Activated CD4-positive, alpha-beta T cell treated with anti-CD3 and anti-CD28 coated beads, Interleukin-2, amount 10 ng/mL, durations not matched to agents 24 days and 14 days (primary cell): Measurements from ENCODE around the gene TBC1D8. TPM values are rescaled to one million over a fixed set of nuclear protein-coding genes. Genes with fewer than 3 reads are reported as not detected.
A peak's percentile ranks its signal among the peaks of the same experiment; 100 is the strongest.

Source experiments
- DNase-seq: peaks from one replicate; pipeline ENCODE4 v3.0.0; 2022
- H3K27ac Mint-ChIP-seq: one replicate; pipeline ENCODE4 v1.8.0; 2022; ENCODE audit warnings: mild to moderate bottlenecking, mixed read lengths
- H3K27me3 Mint-ChIP-seq: one replicate; pipeline ENCODE4 v1.8.0; 2022; ENCODE audit warnings: mixed read lengths
- H3K36me3 Mint-ChIP-seq: one replicate; pipeline ENCODE4 v1.8.0; 2022; ENCODE audit warnings: low read depth, mild to moderate bottlenecking, mixed read lengths
- H3K4me1 Mint-ChIP-seq: one replicate; pipeline ENCODE4 v1.8.0; 2021; ENCODE audit warnings: mixed read lengths
- H3K4me3 Mint-ChIP-seq: one replicate; pipeline ENCODE4 v1.8.0; 2022; ENCODE audit warnings: mild to moderate bottlenecking, moderate library complexity, mixed read lengths
- H3K9me3 Mint-ChIP-seq: one replicate; pipeline ENCODE4 v1.8.0; 2021; ENCODE audit warnings: mixed read lengths
- intact Hi-C: fragments of 100-400 bp; cut with micrococcal nuclease; formaldehyde crosslinking; loops from one replicate; pipeline ENCODE4 v1.15.1; 2023
- total RNA-seq: library from RNA; stranded (reverse); gene quantifications from 2 replicates; pipeline ENCODE4 v1.2.3, GENCODE V29; 2022

Gene TBC1D8
- total RNA-seq, 1 donor from 2014 or later, result 1.4 TPM

- no peaks in the 10 kb centered on the region for H3K27me3 Mint-ChIP-seq
- H3K27ac Mint-ChIP-seq, result peak within 1 kb of the TSS; percentile 96
- no peaks in the 10 kb centered on the region for H3K9me3 Mint-ChIP-seq
- H3K4me1 Mint-ChIP-seq, result peaks cover 46% of the 10 kb centered on the region
- H3K36me3 Mint-ChIP-seq, result peaks cover 47% of the 10 kb centered on the region
- DNase-seq, result peak; percentile 99
- peak within 1 kb of the TSS; percentile 100 for H3K4me3 Mint-ChIP-seq
- intact Hi-C loops, result loop anchor here (1.0 to 10.0 kb wide), 8 partner anchors 150 to 1817 kb away; partner anchors contain the start of genes CNOT11, MITD1, MRPL30 and PDCL3
Measured at GRCh38 chr2:101001691-101002561, 149.3 kb downstream of the TBC1D8 start, which contains the start of gene RPL31. RPL31 (plus strand) TSS chr2:101002289; CDS start chr2:101002702, 413 bp downstream.

GRCh38 chr2:100999995-101000394 is 151.2 kb downstream of the TBC1D8 start:
- intact Hi-C loops, result loop anchor here (5.0 to 10.0 kb wide), 5 partner anchors 152 to 1815 kb away; partner anchors contain the start of genes MITD1, MRPL30 and TBC1D8
- peaks cover 29% of the 10 kb centered on the region for H3K36me3 Mint-ChIP-seq
- H3K9me3 Mint-ChIP-seq, result no peaks in the 10 kb centered on the region
- no peaks in the 10 kb centered on the region for H3K27me3 Mint-ChIP-seq
- no peak for DNase-seq
- peaks cover 33% of the 10 kb centered on the region for H3K4me1 Mint-ChIP-seq
- H3K4me3 Mint-ChIP-seq, result no peak overlapping the region
- H3K27ac Mint-ChIP-seq, result no peak overlapping the region

GRCh38 chr2:100998235-100998573 is 153.0 kb downstream of the TBC1D8 start:
- intact Hi-C loops, result no loop called here
- no peak overlapping the region for H3K4me3 Mint-ChIP-seq
- H3K27ac Mint-ChIP-seq, result no peak overlapping the region
- H3K36me3 Mint-ChIP-seq, result peaks cover 11% of the 10 kb centered on the region
- DNase-seq, result no peak
- peaks cover 15% of the 10 kb centered on the region for H3K4me1 Mint-ChIP-seq
- no peaks in the 10 kb centered on the region for H3K9me3 Mint-ChIP-seq
- no peaks in the 10 kb centered on the region for H3K27me3 Mint-ChIP-seq

- Mint-ChIP-seq H3K36me3 (peaks cover 6% of the 10 kb centered on the region), H3K9me3 (no peaks in the 10 kb centered on the region), H3K27me3 (no peaks in the 10 kb centered on the region), H3K4me1 (peaks cover 10% of the 10 kb centered on the region), H3K27ac (no peak overlapping the region), H3K4me3 (no peak overlapping the region)
- DNase-seq, result no peak
- intact Hi-C loops, result no loop called here
Measured at GRCh38 chr2:100997509-100998234, 153.5 kb downstream of the TBC1D8 start.

- no peaks in the 10 kb centered on the region for H3K27me3 Mint-ChIP-seq
- no peak for DNase-seq
- no peak overlapping the region for H3K4me3 Mint-ChIP-seq
- no peak overlapping the region for H3K27ac Mint-ChIP-seq
- intact Hi-C loops, result no loop called here
- no peaks in the 10 kb centered on the region for H3K36me3 Mint-ChIP-seq
- peaks cover 5% of the 10 kb centered on the region for H3K4me1 Mint-ChIP-seq
- no peaks in the 10 kb centered on the region for H3K9me3 Mint-ChIP-seq
Measured at GRCh38 chr2:100995309-100996075, 155.7 kb downstream of the TBC1D8 start.

- no peak overlapping the region for H3K4me3 Mint-ChIP-seq
- intact Hi-C loops, result no loop called here
- H3K36me3 Mint-ChIP-seq, result no peaks in the 10 kb centered on the region
- no peaks in the 10 kb centered on the region for H3K27me3 Mint-ChIP-seq
- H3K9me3 Mint-ChIP-seq, result no peaks in the 10 kb centered on the region
- peaks cover 5% of the 10 kb centered on the region for H3K4me1 Mint-ChIP-seq
- DNase-seq, result no peak
- no peak overlapping the region for H3K27ac Mint-ChIP-seq
Measured at GRCh38 chr2:100993294-100993693, 157.9 kb downstream of the TBC1D8 start.

- Mint-ChIP-seq H3K27ac (no peak overlapping the region), H3K36me3 (no peaks in the 10 kb centered on the region), H3K4me1 (peaks cover 5% of the 10 kb centered on the region), H3K9me3 (no peaks in the 10 kb centered on the region), H3K27me3 (no peaks in the 10 kb centered on the region), H3K4me3 (no peak overlapping the region)
- intact Hi-C loops, result no loop called here
- DNase-seq, result no peak
Measured at GRCh38 chr2:100992262-100992661, 158.9 kb downstream of the TBC1D8 start.

- H3K27me3 Mint-ChIP-seq, result no peaks in the 10 kb centered on the region
- H3K9me3 Mint-ChIP-seq, result no peaks in the 10 kb centered on the region
- intact Hi-C loops, result no loop called here
- no peak overlapping the region for H3K4me3 Mint-ChIP-seq
- no peak for DNase-seq
- peaks cover 5% of the 10 kb centered on the region for H3K4me1 Mint-ChIP-seq
- no peaks in the 10 kb centered on the region for H3K36me3 Mint-ChIP-seq
- no peak overlapping the region for H3K27ac Mint-ChIP-seq
Measured at GRCh38 chr2:100991404-100991773, 159.8 kb downstream of the TBC1D8 start.

GRCh38 chr2:100990650-100991403 is 160.4 kb downstream of the TBC1D8 start:
- no peaks in the 10 kb centered on the region for H3K27me3 Mint-ChIP-seq
- intact Hi-C loops, result no loop called here

GRCh38 chr2:100990166-100990565 is 161.0 kb downstream of the TBC1D8 start:
- no peak overlapping the region for H3K4me3 Mint-ChIP-seq
- H3K27me3 Mint-ChIP-seq, result no peaks in the 10 kb centered on the region
- DNase-seq, result no peak
- intact Hi-C loops, result no loop called here
- no peaks in the 10 kb centered on the region for H3K9me3 Mint-ChIP-seq
- H3K4me1 Mint-ChIP-seq, result peaks cover 5% of the 10 kb centered on the region
- H3K36me3 Mint-ChIP-seq, result no peaks in the 10 kb centered on the region
- no peak overlapping the region for H3K27ac Mint-ChIP-seq

More at GRCh38 chr2:100990650-100991403, 160.4 kb downstream of the TBC1D8 start:
- Mint-ChIP-seq H3K27ac (no peak overlapping the region), H3K4me1 (peaks cover 5% of the 10 kb centered on the region), H3K9me3 (no peaks in the 10 kb centered on the region), H3K36me3 (no peaks in the 10 kb centered on the region), H3K4me3 (no peak overlapping the region)
- DNase-seq, result no peak

GRCh38 chr2:100989666-100990065 is 161.5 kb downstream of the TBC1D8 start:
- Mint-ChIP-seq H3K4me3 (no peak overlapping the region), H3K4me1 (peaks cover 7% of the 10 kb centered on the region), H3K27ac (no peak overlapping the region), H3K27me3 (peaks cover 2% of the 10 kb centered on the region), H3K36me3 (no peaks in the 10 kb centered on the region), H3K9me3 (no peaks in the 10 kb centered on the region)
- DNase-seq, result no peak
- intact Hi-C loops, result no loop called here

GRCh38 chr2:100988630-100989417 is 162.4 kb downstream of the TBC1D8 start:
- no peak for DNase-seq
- Mint-ChIP-seq H3K36me3 (no peaks in the 10 kb centered on the region), H3K4me3 (no peak overlapping the region), H3K9me3 (no peaks in the 10 kb centered on the region), H3K27ac (no peak overlapping the region), H3K4me1 (peaks cover 7% of the 10 kb centered on the region), H3K27me3 (peaks cover 2% of the 10 kb centered on the region)
- intact Hi-C loops, result no loop called here
